ENCODE measurements around the gene RYR2. TPM values are rescaled to one million over a fixed set of nuclear protein-coding genes. Genes with fewer than 3 reads are reported as not detected.

Gene RYR2
- total RNA-seq, 1 donor from 2014 or later: 47.0 TPM

GRCh38 chr1:237568955-237569354 is 527.0 kb downstream of the RYR2 start:
- no peak for DNase-seq
- TF ChIP-seq CTCF (IDR thresholded peaks at IDR 0.05; ENCODE audit: partially characterized antibody, unreplicated experiment): no peak
- H3K4me3 Mint-ChIP-seq (ENCODE audit: unreplicated experiment): no peak overlapping the region
- no peaks in the 10 kb centered on the region for H3K9me3 Mint-ChIP-seq (ENCODE audit: unreplicated experiment)
- peaks cover 2% of the 10 kb centered on the region for H3K36me3 Mint-ChIP-seq (ENCODE audit: unreplicated experiment)
- H3K27me3 Mint-ChIP-seq (ENCODE audit: unreplicated experiment): peaks cover 3% of the 10 kb centered on the region
- no peak overlapping the region for H3K27ac Mint-ChIP-seq (ENCODE audit: unreplicated experiment)
- H3K4me1 Mint-ChIP-seq (ENCODE audit: low read depth, unreplicated experiment): no peaks in the 10 kb centered on the region

GRCh38 chr1:237570530-237570929 is 528.5 kb downstream of the RYR2 start:
- Mint-ChIP-seq H3K27ac (ENCODE audit: unreplicated experiment) (no peak overlapping the region), H3K4me1 (ENCODE audit: low read depth, unreplicated experiment) (no peaks in the 10 kb centered on the region)
- no peak for DNase-seq

GRCh38 chr1:237574536-237574935 is 532.6 kb downstream of the RYR2 start:
- no peaks in the 10 kb centered on the region for H3K4me1 Mint-ChIP-seq (ENCODE audit: low read depth, unreplicated experiment)
- peaks cover 3% of the 10 kb centered on the region for H3K27me3 Mint-ChIP-seq (ENCODE audit: unreplicated experiment)

More at GRCh38 chr1:237570530-237570929, 528.5 kb downstream of the RYR2 start:
- Mint-ChIP-seq H3K27me3 (ENCODE audit: unreplicated experiment) (peaks cover 3% of the 10 kb centered on the region), H3K36me3 (ENCODE audit: unreplicated experiment) (peaks cover 18% of the 10 kb centered on the region), H3K4me3 (ENCODE audit: unreplicated experiment) (no peak overlapping the region), H3K9me3 (ENCODE audit: unreplicated experiment) (no peaks in the 10 kb centered on the region)
- peak; percentile 50 for TF ChIP-seq CTCF (IDR thresholded peaks at IDR 0.05; ENCODE audit: partially characterized antibody, unreplicated experiment)

GRCh38 chr1:237578540-237578939 is 536.6 kb downstream of the RYR2 start:
- peaks cover 55% of the 10 kb centered on the region for H3K36me3 Mint-ChIP-seq (ENCODE audit: unreplicated experiment)
- H3K27ac Mint-ChIP-seq (ENCODE audit: unreplicated experiment): no peak overlapping the region
- H3K4me3 Mint-ChIP-seq (ENCODE audit: unreplicated experiment): no peak overlapping the region
- H3K27me3 Mint-ChIP-seq (ENCODE audit: unreplicated experiment): peaks cover 3% of the 10 kb centered on the region
- no peaks in the 10 kb centered on the region for H3K4me1 Mint-ChIP-seq (ENCODE audit: low read depth, unreplicated experiment)
- H3K9me3 Mint-ChIP-seq (ENCODE audit: unreplicated experiment): peaks cover 5% of the 10 kb centered on the region
- no peak for DNase-seq
- no peak for TF ChIP-seq CTCF (IDR thresholded peaks at IDR 0.05; ENCODE audit: partially characterized antibody, unreplicated experiment)

More at GRCh38 chr1:237574536-237574935, 532.6 kb downstream of the RYR2 start:
- Mint-ChIP-seq H3K9me3 (ENCODE audit: unreplicated experiment) (peaks cover 5% of the 10 kb centered on the region), H3K27ac (ENCODE audit: unreplicated experiment) (no peak overlapping the region), H3K4me3 (ENCODE audit: unreplicated experiment) (no peak overlapping the region), H3K36me3 (ENCODE audit: unreplicated experiment) (peaks cover 50% of the 10 kb centered on the region)
- no peak for TF ChIP-seq CTCF (IDR thresholded peaks at IDR 0.05; ENCODE audit: partially characterized antibody, unreplicated experiment)
- no peak for DNase-seq

GRCh38 chr1:237580726-237581125 is 538.7 kb downstream of the RYR2 start:
- peaks cover 35% of the 10 kb centered on the region for H3K36me3 Mint-ChIP-seq (ENCODE audit: unreplicated experiment)
- DNase-seq: no peak
- TF ChIP-seq CTCF (IDR thresholded peaks at IDR 0.05; ENCODE audit: partially characterized antibody, unreplicated experiment): no peak
- H3K27me3 Mint-ChIP-seq (ENCODE audit: unreplicated experiment): peaks cover 3% of the 10 kb centered on the region
- H3K4me3 Mint-ChIP-seq (ENCODE audit: unreplicated experiment): no peak overlapping the region
- H3K4me1 Mint-ChIP-seq (ENCODE audit: low read depth, unreplicated experiment): no peaks in the 10 kb centered on the region
- H3K9me3 Mint-ChIP-seq (ENCODE audit: unreplicated experiment): peaks cover 5% of the 10 kb centered on the region
- no peak overlapping the region for H3K27ac Mint-ChIP-seq (ENCODE audit: unreplicated experiment)
